Astrocyte of the hippocampus (primary cell): ENCODE results near the gene NME7.
"Not testable (repeated sequence)": the region's sequence is repeated elsewhere in the genome, so short reads cannot be mapped to it uniquely, and the experiment has no call there.

Source experiments
- DNase-seq: peaks from one replicate; pipeline ENCODE4 v3.0.0; 2011; ENCODE audit warnings: low read depth, low spot score

NME7 gene

DNA sequence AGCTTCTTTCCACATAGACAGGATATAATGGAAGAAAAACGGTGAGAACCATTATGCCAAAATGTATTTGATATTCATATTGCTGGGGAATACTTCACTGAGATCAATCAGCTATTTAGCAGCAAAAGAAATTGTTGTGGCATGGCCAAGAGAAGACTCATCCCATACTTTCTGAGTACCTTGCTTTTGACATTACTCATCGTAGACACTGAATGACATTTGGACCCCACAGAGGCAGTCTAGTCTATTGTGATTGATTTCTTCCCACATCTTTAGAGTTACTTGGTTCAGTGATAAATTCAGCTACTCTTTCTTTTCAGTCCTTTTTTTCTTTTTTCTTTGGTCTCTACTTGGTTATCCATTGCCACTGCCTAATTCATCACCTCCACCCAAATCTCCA lies 239.0 kb downstream of the NME7 start:
- DNase-seq = no peak

GRCh38 chr1:169127305-169127704 lies 240.3 kb downstream of the NME7 start:
- no peak for DNase-seq

DNA sequence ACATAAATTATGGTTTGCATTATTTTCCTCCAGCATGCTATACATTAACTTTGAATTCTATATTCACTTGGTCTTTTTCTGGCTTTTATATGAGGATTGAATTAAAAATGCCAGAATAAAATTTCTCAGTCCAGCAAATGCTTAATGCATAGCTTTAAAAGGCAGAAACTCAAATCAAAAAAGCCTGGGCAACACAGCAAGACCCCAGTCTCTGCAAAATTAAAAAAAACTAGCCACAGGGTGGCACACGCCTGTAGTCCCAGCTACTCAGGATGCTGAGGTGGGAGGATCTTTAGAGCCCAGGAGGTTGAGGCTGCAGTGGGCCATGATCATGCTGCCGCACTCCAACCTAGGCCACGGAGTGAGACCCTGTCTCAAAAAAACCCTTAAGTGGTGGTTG lies 241.3 kb downstream of the NME7 start:
- no peak for DNase-seq

GRCh38 chr1:169125597-169125996 lies 242.0 kb downstream of the NME7 start:
- not testable (repeated sequence) for DNase-seq

GRCh38 chr1:169124459-169124858 lies 243.1 kb downstream of the NME7 start:
- DNase-seq = no peak

- DNase-seq = no peak
These were observed 244.6 kb downstream of the NME7 start for GRCh38 chr1:169122976-169123375.

DNA sequence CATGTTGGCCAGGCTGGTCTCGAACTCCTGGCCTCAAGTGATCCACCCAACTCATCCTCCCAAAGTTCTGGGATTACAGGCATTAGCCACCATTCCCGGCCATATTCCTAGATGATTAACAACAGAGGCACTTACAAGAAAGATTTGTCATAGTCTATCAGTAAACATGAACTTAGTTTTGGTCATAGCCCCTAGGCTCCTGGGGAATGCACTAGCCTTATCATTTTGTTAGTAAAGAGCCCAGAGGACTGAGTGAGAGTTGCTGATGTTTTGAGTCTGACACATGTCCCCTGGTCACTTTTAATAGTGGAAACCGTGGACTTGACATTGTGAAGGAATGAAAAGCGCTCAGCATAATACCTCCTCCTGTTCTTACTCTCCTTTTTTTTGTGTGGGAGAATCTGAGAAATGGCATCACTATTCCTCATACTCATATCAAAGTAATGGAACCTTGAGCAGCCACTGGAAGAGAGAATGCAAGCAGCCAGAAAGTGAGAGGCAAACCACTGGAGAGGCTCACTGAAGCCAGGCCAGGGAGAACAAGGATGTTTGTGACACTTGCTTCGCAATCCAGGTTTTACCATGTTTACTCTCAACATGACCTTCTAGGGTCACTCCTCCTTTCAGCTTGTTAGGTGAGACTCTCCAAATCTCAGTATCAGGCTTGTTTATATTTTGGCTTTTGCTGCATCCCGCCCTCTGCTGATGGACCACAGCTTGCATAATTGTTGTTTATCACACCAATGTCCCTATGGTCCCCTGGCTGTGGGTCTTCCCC lies 246.3 kb downstream of the NME7 start:
- DNase-seq = no peak

- DNase-seq = no peak
These were observed 247.5 kb downstream of the NME7 start for GRCh38 chr1:169120066-169120465.

DNA sequence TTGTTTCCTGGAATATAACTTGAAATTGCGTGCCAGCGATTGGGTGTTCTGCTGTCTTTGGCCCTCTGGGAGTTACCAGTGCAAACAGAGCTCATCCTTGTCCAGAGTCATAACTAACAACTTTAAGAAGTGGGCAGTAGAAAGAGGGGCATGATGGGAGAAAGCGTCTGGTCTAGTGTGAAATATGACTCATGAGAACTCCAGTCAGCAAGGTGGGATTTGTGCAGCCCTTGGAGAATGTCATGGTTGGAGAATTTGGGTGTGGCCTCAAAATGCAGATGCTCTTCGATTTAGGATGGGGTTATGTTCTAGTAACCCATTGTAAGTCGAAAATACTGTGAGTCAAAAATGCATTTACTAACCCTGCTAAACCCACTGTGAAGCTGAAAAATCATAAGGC lies 248.2 kb downstream of the NME7 start:
- DNase-seq = peak; percentile 29

- no peak for DNase-seq
These were observed 249.4 kb downstream of the NME7 start for GRCh38 chr1:169118227-169118626.

- no peak for DNase-seq
These were observed 250.0 kb downstream of the NME7 start for GRCh38 chr1:169117599-169117998.

- no peak for DNase-seq
These were observed 250.6 kb downstream of the NME7 start for GRCh38 chr1:169117014-169117413.

- peak; percentile 50 for DNase-seq
These were observed 251.6 kb downstream of the NME7 start for GRCh38 chr1:169115891-169116585.

- DNase-seq = peak; percentile 91
These were observed 253.9 kb downstream of the NME7 start for GRCh38 chr1:169113613-169114119.

DNA sequence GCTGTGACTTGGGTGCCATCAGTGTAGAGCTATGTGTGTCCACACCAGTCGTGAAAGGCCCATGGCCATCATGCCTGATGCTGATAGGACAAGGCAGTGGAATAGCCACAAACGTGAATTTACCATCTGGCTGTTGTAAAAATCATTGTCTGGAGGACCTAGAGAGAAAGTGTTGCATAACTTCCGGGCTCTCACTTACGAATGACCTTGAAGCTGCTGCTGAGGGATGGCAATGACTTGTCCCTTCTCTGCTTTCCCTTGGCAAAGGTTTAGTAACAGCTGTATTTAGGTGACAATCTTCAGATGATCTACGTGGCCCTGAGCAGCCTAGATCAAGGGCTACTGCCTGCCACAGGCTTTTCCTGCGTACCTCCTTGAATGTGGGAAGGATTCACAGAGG lies 255.4 kb downstream of the NME7 start:
- no peak for DNase-seq

DNA sequence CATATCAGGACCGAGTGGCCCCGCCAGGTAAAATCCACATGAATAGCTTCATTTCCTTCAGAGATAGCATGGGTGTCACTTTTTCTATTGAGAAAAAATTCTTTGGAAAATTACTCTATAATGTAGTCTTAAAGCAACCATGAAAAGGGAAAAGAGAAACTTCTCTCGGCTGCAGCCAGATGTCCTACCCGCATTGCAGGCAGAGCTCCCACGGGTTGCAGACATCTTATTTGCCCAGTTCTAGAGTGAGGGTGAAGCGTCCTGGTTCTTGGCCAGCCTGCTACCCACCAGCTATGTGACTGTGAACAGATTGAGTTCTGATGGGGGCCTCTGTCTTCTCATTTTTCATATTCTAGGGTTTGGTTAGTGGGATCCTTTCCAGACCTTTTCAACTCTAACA lies 256.1 kb downstream of the NME7 start:
- no peak for DNase-seq

- DNase-seq = no peak
These were observed 256.7 kb downstream of the NME7 start for GRCh38 chr1:169110689-169111447.

- peak; percentile 43 for DNase-seq
These were observed 257.4 kb downstream of the NME7 start for GRCh38 chr1:169110236-169110635.

DNA sequence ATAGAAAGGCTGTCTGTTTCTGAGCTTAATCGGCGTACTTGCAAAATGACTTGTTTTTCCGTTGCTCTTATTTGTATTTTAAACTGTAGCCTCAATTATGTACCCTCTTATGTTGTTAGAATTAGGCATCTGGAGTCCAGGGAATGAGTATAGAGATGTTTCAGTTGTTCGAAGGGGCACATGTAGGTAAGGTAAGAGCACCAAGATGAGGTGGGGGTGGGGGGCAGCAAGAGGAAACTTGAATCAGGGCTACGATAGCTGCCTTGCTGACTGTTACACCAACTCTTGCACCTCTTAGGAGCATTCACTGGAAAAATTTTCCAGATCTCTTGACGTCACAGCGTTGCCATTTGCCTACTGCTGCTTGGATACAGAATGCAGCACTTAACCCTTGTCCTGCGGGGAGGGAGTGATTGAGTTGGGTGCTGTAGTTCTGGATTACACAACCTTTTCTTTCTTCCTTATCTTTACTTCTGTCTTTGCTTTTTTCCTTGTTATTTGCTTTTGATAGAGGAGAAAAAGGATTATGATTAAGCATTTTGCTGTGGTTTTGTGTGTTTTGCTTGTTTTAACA lies 257.9 kb downstream of the NME7 start:
- peak; percentile 91 for DNase-seq

- peak; percentile 62 for DNase-seq
These were observed 258.6 kb downstream of the NME7 start for GRCh38 chr1:169108863-169109560.

DNA sequence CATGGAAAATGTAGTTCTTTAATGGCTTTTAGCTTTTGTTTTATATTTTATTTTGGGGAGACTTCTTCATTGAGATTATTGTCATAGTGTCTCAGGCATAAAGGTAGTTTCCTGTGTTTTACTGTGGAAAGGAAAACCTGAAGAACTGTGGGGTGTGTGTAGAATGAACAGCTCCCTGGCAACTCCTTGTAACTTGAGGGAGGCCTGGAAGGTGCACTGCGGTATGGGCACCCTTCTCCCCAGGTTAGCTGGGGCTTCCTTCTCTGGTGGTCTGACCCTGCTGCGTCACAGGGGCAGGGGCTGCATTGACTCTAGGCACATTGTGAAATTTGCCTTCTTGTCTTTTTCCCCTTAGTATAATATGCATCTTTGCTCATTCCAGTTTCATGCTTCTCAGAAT lies 259.4 kb downstream of the NME7 start:
- DNase-seq = peak; percentile 17
